Panc1 (cell line): ENCODE data around the gene CTBP1. TPM values are rescaled to one million over a fixed set of nuclear protein-coding genes. Genes with fewer than 3 reads are reported as not detected.

Source experiments
- ATAC-seq: fragments of 200-7000 bp; cut with Tn5 transposase; 2 replicates; pipeline ENCODE4 v1.9.1; 2020; ENCODE audit warnings: mild to moderate bottlenecking, moderate library complexity
- BruUV-seq: library from RNA; stranded (reverse); fragments of 400-500 nt; replicated peaks from 2 replicates; lab custom pipeline; 2021; lab: Mats Ljungman, UMichigan
- CTCF ChIA-PET: fragments of 300-600 bp; sonication (Branson Sonifier 250); formaldehyde crosslinking; loops from one replicate; lab custom pipeline; 2022; ENCODE audit warnings: antibody characterized with exemption; lab: Charles Lee
- POLR2A ChIA-PET: fragments of 300-600 bp; sonication (Branson Sonifier 250); formaldehyde crosslinking; loops from one replicate; lab custom pipeline; 2022; ENCODE audit warnings: antibody characterized with exemption; lab: Charles Lee
- DNase-seq: peaks from one replicate; pipeline ENCODE4 v3.0.0-alpha.2; 2010; ENCODE audit warnings: low read depth, low spot score
- H3K27ac ChIP-seq: 2 replicates; pipeline ENCODE4 v1.5.1; 2011; ENCODE audit warnings: mild to moderate bottlenecking, low read length, inconsistent platforms
- H3K27me3 ChIP-seq: fragments of 200-500 bp; sonication (Bioruptor generic); 2 replicates; pipeline ENCODE4 v1.6.0; 2014; ENCODE audit warnings: low read length, inconsistent platforms; ENCODE audit not compliant: control insufficient read depth, insufficient read depth
- H3K36me3 ChIP-seq: fragments of 200-500 bp; sonication (Bioruptor generic); 2 replicates; pipeline ENCODE4 v1.5.1; 2014; ENCODE audit warnings: inconsistent platforms, mild to moderate bottlenecking, low read length, moderate library complexity; ENCODE audit not compliant: control insufficient read depth, insufficient read depth
- H3K4me1 ChIP-seq: 2 replicates; pipeline ENCODE4 v1.5.1; 2011; ENCODE audit warnings: inconsistent platforms, mild to moderate bottlenecking, low read length, moderate library complexity; ENCODE audit not compliant: control insufficient read depth, insufficient read depth
- H3K4me3 ChIP-seq, 2 experiments: 2 replicates each; pipeline ENCODE4 v1.5.1; 2011 to 2012; ENCODE audit warnings: low read depth in 2 of 2, low read length in 2 of 2, mild to moderate bottlenecking in 2 of 2, inconsistent platforms in 1 of 2, moderate library complexity in 1 of 2
- H3K9me3 ChIP-seq: fragments of 200-500 bp; sonication (Bioruptor generic); 2 replicates; pipeline ENCODE4 v1.5.1; 2014; ENCODE audit warnings: low read depth, mild to moderate bottlenecking, inconsistent platforms, low read length, moderate library complexity; ENCODE audit not compliant: control insufficient read depth, insufficient read depth
- CTCF ChIP-seq: fragments of 450-650 bp; IDR thresholded peaks from 2 replicates; pipeline ENCODE4 v1.5.1; 2017; ENCODE audit warnings: mild to moderate bottlenecking
- POLR2AphosphoS5 ChIP-seq: IDR thresholded peaks from 2 replicates; pipeline ENCODE4 v1.6.1; 2012; ENCODE audit warnings: mild to moderate bottlenecking, low read depth, low read length, moderate library complexity
- REST ChIP-seq, 2 experiments: IDR thresholded peaks; 2 replicates each; pipeline ENCODE4 v1.6.1; 2011 to 2012; ENCODE audit warnings: low read depth in 2 of 2, control low read depth in 1 of 2, low read length in 1 of 2, mild to moderate bottlenecking in 1 of 2, moderate library complexity in 1 of 2; ENCODE audit not compliant: insufficient read depth in 1 of 2
- SIN3A ChIP-seq: IDR thresholded peaks from 2 replicates; pipeline ENCODE4 v1.6.1; 2012; ENCODE audit warnings: low read depth, mild to moderate bottlenecking, low read length, moderate library complexity, borderline replicate concordance; ENCODE audit not compliant: insufficient read depth
- TCF7L2 ChIP-seq: IDR thresholded peaks from 2 replicates; pipeline ENCODE4 v1.6.1; 2011; ENCODE audit warnings: mild to moderate bottlenecking, low read depth, low read length, inconsistent platforms
- in situ Hi-C: cut with HindIII; loops from 2 replicates; pipeline ENCODE4 v1.10.0; 2016; ENCODE audit warnings: low sequenced_read_pairs, low pct_unique_long_range_greater_than_20kb
- intact Hi-C: fragments of 100-400 bp; cut with micrococcal nuclease; formaldehyde crosslinking; loops from one replicate; pipeline ENCODE4 v1.10.0; 2022; ENCODE audit not compliant: unreplicated experiment
- total RNA-seq: library from RNA; stranded (reverse); gene quantifications from one replicate; pipeline ENCODE4 v1.2.1, GENCODE V29; 2021; ENCODE audit not compliant: unreplicated experiment

CTBP1 gene
- total RNA-seq, 1 experiment from 2014 or later, result 157 TPM

- DNase-seq (no peak), ATAC-seq (no peak)
- CTCF ChIA-PET, result no interaction called here
- intact Hi-C loops, result no loop called here
- Histone ChIP-seq H3K4me3 (no peak overlapping the region), H3K9me3 (no peaks in the 10 kb centered on the region), H3K27me3 (no peaks in the 10 kb centered on the region), H3K4me1 (peaks cover 11% of the 10 kb centered on the region; the same call in 1 of the 2 replicates), H3K27ac (no peak overlapping the region), H3K36me3 (no peaks in the 10 kb centered on the region)
- no peak for TF ChIP-seq POLR2AphosphoS5
- no peak for TF ChIP-seq CTCF
- no peak for TF ChIP-seq SIN3A
- TF ChIP-seq REST (IDR thresholded peaks at IDR 0.05; ENCODE audit: insufficient read depth in 1 of 2, low read depth in 2 of 2, low read length in 1 of 2), result no peak
- no peak for TF ChIP-seq TCF7L2
- BruUV-seq, result no TSS peak
- POLR2A ChIA-PET, result no interaction called here
- in situ Hi-C loops, result no loop called here
These were observed 45.8 kb downstream of the CTBP1 start for GRCh38 chr4:1203026-1203616.

GRCh38 chr4:1202526-1203011, 46.4 kb downstream of the CTBP1 start:
- ChIA-PET CTCF (no interaction called here), POLR2A (no interaction called here)
- Histone ChIP-seq H3K9me3 (no peaks in the 10 kb centered on the region), H3K36me3 (no peaks in the 10 kb centered on the region), H3K27ac (no peak overlapping the region), H3K4me3 (no peak overlapping the region), H3K27me3 (no peaks in the 10 kb centered on the region), H3K4me1 (peaks cover 6% of the 10 kb centered on the region; the same call in 1 of the 2 replicates)
- in situ Hi-C loops (no loop called here), intact Hi-C loops (no loop called here)
- TF ChIP-seq REST (IDR thresholded peaks at IDR 0.05; ENCODE audit: insufficient read depth in 1 of 2, low read depth in 2 of 2, low read length in 1 of 2) (no peak), POLR2AphosphoS5 (no peak), TCF7L2 (no peak), CTCF (no peak), SIN3A (no peak)
- DNase-seq (no peak), ATAC-seq (no peak)
- no TSS peak for BruUV-seq
